DMS153 (cell line): Measurements from ENCODE around the gene C1QL2.
A peak's percentile ranks its signal among the peaks of the same experiment; 100 is the strongest.

ENCODE experiments used
- DNase-seq: peaks from one replicate; lab custom pipeline; 2025; lab: John Stamatoyannopoulos, UW

Gene C1QL2

DNA sequence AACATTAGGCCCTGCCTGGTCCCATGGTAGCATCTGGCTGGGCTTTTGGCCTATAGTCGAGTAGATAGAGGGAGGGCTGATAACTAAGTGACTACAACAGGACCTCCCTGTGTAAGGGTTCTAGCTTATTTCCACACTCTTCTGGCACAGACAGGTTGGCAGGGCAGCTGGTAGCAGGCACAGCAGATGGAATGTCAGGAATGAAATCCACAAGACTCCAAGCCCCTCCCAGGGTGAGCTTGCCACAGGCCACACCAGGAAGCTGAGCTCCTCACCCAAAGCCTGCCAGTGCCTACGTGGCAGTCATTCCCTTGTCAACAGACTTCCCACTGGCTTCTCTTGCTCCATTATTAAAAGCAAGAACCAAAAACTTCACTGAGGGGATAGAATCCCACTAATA is 20.7 kb upstream of the C1QL2 start:
- DNase-seq, result no peak

DNA sequence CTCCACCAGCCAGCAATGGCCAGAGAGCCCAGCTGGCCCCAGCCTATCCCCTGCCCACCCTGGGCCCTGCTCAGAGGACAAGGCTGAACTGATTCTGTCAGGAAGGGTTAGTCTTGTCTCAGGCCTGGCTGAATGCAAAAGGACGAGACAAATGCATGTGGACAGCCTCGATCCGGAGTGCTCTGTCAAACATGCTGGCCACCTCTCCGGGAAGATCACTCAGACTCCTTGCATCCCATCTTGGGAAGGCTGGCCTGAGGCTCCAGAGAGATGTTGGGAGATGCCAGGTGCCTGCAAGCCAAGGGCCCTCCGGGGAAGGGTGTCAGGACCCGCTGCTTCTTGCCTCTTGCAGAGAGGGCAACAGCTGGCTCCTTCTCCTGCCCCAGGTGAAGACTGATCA is 20.2 kb upstream of the C1QL2 start:
- DNase-seq, result no peak

DNA sequence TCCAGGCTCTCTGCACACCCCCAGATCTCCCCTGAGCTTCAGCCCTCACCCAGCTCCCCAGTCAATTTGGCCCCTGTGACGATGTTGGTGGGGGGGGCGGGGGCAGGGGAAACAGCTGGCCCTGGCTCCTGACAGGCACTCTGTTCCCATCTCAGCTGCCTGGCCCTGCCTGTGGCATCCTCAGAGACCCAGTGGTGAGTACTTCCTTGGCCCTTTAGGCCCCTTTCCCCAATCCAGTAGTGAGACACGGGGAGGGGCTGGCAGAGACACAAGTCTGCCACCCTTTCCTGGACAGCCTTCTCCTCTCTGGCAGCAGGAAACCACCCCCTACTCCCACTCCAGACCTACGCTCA is 19.3 kb upstream of the C1QL2 start:
- no peak for DNase-seq

DNA sequence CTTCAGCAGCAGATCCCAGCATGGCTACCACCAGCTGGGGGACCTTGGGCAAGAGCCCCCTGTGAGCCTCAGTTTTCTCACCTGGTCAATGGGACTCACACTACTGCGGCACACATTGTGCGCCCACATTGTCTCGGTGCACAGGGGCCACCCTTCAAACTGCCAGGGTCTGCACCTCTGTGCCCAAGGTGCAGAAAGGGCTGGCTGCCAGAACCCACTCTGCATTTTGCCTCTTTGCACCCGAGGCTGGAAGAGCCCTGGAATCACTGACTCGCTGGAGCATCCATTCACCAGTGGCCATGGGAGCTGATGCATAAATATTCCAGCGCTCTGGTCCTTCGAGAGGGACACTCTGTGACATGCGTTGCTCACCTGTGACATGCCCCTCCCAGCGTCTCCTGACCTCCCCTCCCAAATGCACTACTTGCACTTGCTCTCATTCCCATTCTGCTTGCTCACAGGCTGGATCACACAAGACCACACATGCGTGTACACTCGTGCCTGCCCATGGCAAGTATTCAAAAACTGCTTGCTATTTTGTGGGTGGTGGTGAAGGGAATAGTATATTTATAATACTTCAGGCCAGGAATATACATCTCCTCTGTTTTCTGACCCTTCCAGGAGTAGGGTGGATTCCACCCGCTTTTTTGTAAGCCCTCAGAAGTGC is 18.8 kb upstream of the C1QL2 start:
- DNase-seq, result no peak

DNA sequence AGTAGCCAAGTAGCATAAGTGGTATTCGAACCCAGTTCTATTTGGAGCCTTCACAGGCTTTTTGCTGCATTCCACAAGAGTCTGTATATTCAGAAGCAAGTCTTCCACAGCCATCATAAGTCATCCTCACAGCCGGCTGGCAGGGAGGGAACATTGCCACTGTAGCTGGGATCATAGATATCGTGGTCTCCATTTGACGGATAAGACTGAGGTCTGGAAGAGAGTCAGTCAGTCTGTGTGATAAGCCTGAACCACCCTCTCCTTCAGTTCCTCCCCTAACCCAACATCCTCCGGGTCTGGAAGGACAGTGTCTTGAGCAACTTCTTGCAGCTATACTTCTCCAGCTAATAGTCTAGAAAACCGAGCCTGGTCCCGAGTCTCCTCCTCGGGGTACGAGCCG is 17.0 kb upstream of the C1QL2 start:
- DNase-seq, result no peak

DNA sequence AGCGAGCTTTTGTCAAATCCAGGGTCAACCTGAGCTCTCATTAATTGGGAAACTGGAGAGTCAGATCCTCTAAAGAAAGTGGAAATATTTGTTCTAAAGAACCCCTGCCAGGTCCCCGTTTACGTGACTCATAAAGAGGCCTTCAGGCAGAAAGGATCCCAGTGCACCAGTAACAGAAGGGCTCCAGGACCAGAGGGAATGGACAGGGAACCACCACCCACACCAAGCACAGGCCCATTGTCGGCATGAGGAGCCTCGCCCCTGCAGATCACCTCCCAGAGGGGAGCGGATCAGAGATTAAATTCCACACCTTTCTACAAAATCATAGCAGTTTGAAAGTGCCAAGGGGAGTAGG is 16.4 kb upstream of the C1QL2 start:
- no peak for DNase-seq

DNA sequence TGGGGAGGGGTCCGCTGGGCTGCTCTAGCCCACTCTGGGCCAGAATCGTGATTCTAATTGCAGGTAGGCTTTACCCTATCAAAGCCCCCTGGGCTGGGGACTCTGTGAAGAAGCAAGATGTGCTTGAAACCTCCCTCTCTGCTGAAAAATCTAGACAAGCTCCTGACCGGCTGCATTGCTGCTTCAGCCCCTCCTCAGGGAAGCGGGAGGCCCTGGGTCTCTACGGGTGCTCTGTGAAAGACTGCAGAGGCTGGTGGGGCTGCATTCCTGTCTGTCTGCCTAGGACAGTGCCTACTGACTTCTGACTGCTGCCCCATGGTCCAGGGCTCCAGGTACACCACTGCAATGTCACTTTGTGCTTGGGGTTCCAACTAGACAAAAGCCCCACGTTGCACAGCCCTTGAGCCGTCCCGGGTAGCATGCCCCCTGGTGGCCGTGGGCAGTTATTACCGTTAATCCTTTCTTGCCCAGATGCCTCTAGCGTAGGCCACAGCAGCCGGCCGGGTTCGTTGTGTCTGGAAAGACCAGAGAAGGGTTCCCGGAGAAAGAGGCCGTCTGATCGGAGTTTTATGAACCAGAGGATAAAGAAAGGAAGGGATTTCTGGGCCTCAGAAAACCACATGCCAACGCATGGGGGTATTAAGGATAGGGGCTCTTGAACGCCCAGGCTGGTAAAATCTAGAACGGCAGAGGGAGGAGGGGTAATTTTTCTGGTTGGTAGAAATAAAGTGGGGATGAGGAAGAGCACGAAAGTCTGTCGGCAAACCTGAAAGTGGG is 15.9 kb upstream of the C1QL2 start:
- peak; percentile 25 for DNase-seq

DNA sequence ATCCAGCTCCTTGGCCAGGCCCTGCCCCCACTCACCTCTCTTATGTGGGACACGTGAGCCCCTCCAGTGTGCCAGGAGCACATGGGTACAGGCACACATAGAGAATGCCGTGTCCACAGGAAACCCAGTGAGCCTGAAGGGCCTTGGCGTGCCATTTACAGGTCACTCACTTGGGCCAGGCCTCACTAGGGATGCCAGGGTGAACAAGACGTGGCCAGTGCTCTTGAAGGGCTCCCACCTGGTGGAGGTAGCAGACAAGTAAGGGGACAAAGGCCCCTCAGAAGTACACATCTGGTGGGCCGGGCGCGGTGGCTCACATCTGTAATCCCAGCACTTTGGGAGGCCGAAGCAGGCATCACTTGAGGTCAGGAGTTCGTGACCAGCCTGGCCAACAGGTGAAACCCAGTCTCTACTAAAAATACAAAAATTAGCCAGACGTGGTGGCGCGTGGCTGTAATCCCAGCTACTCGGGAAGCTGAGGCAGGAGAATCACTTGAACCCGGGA is 15.1 kb upstream of the C1QL2 start:
- no peak for DNase-seq

DNA sequence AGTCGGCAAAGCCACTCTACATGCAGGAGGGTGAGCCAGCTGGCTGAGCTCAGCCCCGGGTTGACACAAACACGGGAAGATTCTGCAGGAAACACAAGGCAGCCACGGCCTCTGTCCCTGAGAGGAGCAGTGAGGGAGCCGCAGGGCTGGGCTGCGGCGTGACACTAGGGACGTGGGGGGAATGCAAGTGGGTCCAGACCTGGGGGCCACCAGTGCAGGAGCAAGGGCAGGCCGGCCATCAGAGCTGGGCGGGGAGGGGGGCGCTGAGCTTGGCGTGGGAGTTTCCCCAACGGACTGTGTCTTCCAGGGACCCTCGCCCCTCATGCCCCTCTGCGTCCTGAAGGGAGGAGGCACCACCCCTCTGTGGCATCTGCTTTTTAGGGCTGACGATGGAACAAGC is 12.0 kb upstream of the C1QL2 start:
- no peak for DNase-seq

DNA sequence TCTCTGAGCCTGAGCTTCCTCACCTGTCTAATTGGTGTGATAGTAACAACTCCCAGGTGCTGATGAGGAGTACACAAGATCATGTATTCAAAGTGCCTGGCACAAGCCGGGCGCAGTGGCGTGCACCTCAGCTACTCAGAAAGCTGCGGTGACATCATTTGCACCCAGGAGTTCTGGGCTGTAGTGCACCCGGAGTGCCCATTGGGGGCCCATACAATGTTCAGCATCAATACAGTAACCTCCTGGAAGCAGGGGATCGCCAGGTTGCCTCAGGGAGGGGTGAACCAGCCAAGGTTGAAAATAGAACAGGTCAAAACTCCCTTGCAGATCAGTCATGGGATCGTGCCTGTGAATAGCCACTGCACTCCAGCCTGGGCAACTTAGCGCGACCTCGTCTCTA is 11.2 kb upstream of the C1QL2 start:
- DNase-seq, result no peak

DNA sequence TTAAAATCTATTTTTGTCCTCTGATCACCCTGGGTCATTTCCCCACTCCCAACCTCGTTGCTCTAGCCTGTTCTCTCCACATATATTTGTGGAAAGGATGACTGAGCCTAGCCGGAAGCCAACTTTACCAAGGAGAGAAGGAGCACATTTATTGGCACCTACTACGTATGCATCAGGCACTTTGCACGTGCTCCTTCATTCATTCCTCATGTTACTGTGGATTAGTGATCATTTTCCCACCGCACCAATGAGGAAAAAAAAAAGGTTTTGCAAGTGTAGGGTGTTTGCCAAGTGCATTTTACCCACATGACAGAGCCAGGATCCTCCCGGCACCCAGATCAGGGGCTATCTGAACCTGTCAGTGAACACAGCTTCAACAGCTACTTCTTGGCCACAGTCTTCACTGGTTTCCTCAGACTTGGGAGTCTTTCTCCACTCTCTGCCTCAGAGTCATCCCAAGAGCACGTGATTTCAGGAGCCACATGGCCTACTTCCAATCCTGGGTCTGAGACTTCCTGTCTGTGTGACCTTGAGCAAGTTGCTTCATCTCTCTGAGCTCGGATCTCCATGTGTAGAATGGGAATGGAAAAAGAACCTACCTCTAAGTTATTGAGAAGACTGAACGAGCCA is 1.9 kb upstream of the C1QL2 start:
- DNase-seq, result no peak

DNA sequence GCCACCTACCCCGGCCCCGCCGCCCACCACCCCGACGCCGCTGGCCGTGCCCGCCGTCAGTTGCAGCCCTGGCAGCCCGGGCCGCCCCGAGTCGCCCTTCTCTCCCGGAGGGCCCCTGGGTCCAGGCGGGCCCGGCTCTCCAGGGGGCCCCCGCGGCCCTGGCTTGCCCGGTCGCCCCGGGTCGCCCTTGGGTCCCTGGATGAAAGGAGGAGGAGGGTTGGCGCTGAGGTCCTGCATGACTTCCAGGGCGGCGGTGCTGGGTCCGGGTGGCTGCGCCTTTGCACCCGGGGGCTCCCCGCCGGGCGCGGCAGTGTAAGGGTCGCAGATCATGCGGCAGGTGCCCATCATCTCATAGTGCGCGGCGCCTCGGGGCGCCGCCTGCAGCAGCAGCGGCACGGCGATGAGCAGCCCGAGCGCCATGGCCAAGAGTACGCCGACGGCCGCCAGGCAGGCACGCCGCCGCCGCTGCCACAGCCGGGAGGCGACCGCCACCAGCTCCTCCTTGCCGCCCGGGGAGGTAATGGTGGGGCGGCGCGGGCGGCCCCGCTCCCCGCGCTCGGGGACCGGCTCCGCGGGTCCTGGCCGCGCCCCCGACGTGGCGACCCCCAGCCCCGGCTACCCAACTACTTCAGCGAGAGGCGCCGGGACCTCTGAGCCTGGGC is 570 bp downstream of the C1QL2 start:
- DNase-seq, result no peak

DNA sequence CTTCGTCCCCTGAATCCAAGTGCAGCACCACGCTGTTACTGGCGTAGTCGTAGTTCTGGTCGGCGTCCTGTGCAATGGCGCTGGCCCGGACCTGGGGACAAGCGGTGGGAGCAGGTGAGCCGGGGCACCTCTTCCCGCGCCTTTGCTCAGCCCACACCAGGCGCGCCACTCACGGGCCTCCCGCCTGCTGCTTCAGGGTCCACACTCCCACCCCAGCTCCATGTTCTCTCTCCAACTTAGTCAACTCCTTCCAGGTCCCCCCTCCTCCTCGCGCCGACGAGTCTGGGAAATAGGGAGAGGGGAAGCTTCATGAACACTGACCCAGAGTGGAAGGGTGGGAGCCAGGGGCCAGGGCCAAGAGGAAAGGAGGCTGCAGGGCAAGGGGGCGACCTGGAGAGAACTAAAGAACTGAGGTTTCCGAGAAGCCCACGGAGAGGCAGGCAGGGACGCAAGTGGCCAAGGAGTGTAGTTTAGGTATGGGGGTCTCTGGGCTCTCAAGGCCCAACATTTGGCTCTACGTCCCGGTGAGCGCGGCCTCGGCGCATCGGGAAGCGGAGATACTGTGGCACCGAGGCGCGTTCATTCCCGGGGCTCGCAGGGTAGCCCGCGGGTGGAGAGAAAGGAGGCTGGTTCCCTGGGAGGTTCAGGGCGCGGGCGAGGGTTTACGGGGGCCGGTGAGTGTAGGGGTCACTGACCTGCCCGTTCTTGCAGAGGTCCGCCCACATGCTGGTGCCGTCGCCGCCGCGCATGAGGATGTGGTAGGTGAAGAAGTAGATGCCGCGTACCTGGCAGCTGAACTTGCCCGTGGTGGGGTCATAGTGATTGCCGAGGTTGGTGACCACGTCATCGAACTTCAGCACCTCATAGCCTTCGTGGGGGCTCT is 1.4 kb downstream of the C1QL2 start:
- no peak for DNase-seq

DNA sequence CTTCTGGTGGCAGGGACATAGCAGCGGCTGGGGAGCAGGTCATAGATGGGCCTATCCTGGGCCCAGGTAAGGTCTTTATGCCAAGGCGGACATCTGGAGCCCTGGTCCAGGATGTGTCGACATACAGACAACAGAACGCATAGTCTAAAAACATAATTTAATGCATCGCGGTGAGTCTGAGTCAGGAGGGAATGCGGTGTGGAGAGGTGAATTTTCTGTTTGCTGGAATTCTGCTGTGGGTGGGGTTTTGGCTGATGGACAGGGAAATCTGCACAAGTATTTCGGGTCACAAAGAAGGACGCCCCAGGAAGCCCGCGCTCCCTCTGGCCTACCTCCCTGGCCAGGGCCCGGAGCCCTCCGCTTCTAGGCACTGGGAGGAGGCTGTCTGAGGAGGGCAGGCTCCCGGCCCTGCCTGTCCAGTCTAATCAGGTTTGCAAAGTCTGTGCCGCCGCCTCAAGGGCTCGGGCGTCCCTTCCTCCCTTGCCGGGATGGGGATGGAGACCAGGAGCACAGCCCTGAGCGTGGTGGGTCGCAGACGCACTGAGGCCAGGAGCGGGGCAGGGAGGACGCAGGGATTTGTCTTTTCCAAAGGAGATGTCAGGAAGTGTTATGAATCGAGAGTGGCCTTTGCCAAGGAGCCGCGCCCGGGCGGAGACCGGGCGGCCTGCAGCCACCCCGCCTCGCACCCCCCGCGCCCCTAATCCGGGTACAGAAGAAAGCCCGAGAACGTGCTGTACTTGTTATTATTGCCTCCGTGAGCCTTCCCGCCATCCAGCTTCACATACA is 2.3 kb downstream of the C1QL2 start:
- DNase-seq, result no peak

DNA sequence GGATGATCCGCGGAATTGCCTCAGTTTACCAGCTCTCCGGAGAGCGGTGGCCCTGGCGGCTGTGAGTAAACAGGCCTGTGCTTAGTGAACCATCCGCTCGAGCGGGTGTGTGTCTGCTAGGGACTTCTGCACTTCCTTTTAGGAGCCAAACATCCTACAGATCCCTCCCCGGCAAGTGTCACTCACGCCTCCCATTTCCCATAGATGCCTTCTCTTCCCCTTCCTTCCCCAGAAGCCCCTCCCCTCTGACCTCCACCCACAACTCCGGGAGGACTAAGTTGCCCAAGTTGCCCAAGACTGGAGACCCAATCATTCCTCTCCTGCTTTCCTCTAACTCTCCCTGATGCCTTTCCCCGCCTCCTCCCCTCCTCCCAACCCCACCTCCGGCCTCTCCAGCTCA is 2.9 kb downstream of the C1QL2 start:
- DNase-seq, result no peak

DNA sequence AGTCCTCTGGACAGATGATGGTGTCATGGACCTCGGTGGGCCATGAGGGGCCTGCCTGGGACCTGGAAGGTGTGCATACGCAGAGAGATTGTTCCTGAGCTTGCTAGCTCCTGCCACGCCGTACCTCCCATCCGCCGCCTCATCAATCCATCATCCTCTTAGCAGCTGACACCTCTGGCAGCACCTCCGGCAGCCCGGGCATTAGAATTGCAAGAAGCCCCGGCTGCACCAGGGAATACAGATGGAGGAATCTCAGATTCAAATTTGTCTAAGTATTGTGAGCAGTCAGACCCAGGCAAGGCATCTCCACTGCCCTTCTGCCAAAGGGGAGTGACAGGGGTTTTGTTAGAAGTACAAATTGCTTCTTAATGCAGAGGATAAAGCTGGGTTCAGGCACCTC is 4.5 kb downstream of the C1QL2 start:
- DNase-seq, result no peak

DNA sequence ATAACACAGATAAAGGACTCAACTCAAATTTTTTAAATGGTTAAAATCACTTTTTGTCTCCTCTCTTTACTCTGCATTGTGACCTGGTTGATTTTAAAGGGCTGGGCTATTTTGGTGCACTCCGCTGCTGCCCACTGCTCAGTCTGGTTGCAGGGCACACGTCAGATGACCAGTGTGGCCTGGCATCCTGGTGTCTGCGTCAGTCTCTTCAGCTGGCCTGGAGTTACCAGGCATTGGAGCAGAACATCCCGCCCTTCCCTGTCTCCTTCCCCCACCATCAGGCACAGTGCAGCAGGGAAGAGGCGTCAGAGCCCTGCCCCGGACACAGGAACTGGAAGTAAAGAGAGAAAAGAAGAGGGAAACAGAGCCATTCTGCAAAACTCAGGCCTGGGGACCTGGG is 8.9 kb downstream of the C1QL2 start:
- DNase-seq, result no peak

DNA sequence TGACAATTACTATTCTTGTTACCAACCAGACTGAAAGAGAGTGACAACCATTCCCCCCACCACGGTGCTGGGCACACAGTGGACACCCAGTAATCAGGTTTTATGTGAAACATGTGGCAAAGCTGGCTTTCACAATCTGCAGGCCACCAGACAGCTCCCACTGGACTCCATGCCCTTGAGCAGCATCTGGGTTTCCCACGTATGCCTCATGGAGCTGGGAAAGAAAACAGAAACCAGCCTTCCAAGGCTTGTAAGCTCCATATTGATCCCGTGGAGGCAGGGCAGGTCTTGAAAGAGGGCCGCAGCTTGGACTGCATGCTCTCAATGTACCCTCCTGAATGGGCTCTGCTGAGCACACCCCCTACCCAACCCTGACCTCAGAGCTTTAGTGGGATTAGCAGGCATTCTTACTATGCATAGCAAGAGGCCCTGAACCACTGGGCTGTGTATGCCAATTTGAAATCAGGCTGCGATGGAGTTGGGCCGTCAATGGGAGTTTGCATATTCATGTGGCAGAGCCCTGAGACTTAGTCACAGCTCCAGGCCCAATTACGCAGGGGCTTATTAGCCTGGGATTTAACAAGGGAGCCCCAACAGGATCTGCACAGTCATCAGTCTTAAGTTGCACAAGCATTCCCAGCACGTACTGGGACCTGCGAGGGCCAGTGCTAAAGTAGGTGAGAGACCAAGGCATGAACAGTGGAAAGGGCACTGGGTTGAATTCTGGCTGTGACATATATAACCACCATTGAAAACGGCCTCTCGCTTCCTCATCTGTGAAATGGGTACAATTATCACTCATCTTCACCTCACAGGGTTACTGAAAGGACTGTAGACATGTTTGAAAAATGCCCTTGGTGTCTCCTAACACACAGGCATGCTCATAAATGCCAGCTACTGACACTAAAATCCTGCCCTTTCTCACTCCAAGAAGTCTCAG is 10.5 kb downstream of the C1QL2 start:
- no peak for DNase-seq

DNA sequence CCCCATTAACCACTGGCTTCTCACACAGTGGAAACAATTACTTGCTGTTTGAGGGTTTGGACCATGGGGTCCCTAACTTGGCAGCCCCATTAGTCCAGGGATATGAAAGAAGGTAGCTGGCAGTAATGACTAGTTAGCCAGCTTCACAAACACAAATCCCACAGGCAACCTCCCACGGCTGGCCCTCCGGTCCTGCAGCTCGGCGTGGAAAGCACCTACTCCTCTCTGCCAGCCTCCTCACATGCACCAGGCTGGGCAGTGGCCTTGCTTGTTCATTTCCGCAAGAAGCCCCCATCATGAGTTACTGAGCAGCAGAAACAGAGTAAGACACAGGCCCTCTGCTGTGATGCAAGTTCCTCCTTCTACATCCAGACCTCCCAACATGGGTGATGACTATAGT is 13.7 kb downstream of the C1QL2 start:
- no peak for DNase-seq

DNA sequence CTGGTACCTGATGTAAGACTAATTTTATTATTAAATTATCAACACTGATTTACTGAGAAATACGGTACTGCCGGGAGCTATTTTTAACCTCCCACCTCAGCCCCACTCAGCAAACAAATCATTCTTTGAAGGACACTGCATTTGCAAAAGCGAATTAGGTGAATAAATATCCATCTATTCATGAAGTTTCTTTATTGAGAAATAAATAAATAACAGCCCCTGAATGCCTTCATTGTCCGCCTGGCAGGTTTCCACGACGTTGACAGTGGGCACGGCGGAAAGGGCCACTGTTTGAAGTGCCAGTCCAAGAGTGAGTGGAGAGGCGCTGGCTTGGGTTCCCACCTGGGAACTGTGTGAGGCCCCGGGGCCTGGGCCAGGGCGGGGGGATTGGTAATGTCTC is 15.7 kb downstream of the C1QL2 start:
- DNase-seq, result peak; percentile 73
